H1 (cell line): Measurements from ENCODE around the gene KIF20A. TPM values are rescaled to one million over a fixed set of nuclear protein-coding genes. Genes with fewer than 3 reads are reported as not detected.
"Not testable (repeated sequence)": the region's sequence is repeated elsewhere in the genome, so short reads cannot be mapped to it uniquely, and the experiment has no call there.

Experiments used
- CTCF ChIA-PET: fragments of 300-600 bp; sonication (Branson Sonifier 250); formaldehyde crosslinking; loops from one replicate; lab custom pipeline; 2021; ENCODE audit not compliant: partially characterized antibody; lab: Charles Lee
- POLR2A ChIA-PET: fragments of 300-600 bp; sonication (Branson Sonifier 250); formaldehyde crosslinking; loops from one replicate; lab custom pipeline; 2021; ENCODE audit warnings: inconsistent platforms; ENCODE audit not compliant: partially characterized antibody; lab: Charles Lee
- DNase-seq, 2 experiments: peaks; one replicate each; pipeline versions ENCODE4 v3.0.0 to v3.0.0-alpha.2; 2010 to 2022; ENCODE audit warnings: low spot score in 2 of 2, low read depth in 1 of 2, mixed read lengths in 1 of 2
- FAIRE-seq: peaks from 2 replicates; lab custom pipeline; 2011; peaks lifted over from hg19 to GRCh38; lab: Jason Lieb, UNC
- H2AFZ ChIP-seq: 2 replicates; pipeline ENCODE4 v1.8.1; 2012; ENCODE audit warnings: low read length, inconsistent platforms
- H2AK5ac ChIP-seq: 2 replicates; pipeline ENCODE4 v1.6.1; 2013; ENCODE audit warnings: low read depth, low read length
- H2BK120ac ChIP-seq: replicated peaks from 2 replicates; pipeline ENCODE3; 2013; ENCODE audit warnings: low read depth, low read length, inconsistent platforms
- H2BK12ac ChIP-seq: 2 replicates; pipeline ENCODE4 v1.6.1; 2013; ENCODE audit warnings: low read depth, low read length
- H2BK15ac ChIP-seq: 2 replicates; pipeline ENCODE4 v1.6.1; 2013; ENCODE audit warnings: low read length
- H2BK20ac ChIP-seq: 2 replicates; pipeline ENCODE4 v1.6.1; 2013; ENCODE audit warnings: low read length
- H2BK5ac ChIP-seq: 2 replicates; pipeline ENCODE4 v1.6.1; 2013; ENCODE audit warnings: low read depth, low read length
- H3K14ac ChIP-seq: 2 replicates; pipeline ENCODE4 v1.6.1; 2013; ENCODE audit warnings: inconsistent platforms; ENCODE audit not compliant: insufficient read length
- H3K18ac ChIP-seq: 2 replicates; pipeline ENCODE4 v1.6.1; 2013; ENCODE audit warnings: low read length; ENCODE audit errors: extremely low read depth
- H3K23ac ChIP-seq: 2 replicates; pipeline ENCODE4 v1.6.1; 2013; ENCODE audit warnings: inconsistent platforms; ENCODE audit not compliant: insufficient read length
- H3K23me2 ChIP-seq: 2 replicates; pipeline ENCODE4 v1.6.1; 2013; ENCODE audit warnings: low read depth, low read length
- H3K27ac ChIP-seq: 2 replicates; pipeline ENCODE4 v1.6.1; 2011; ENCODE audit warnings: low read depth, low read length, inconsistent platforms
- H3K27me3 ChIP-seq, 4 experiments: replicated peaks in 1 of 4; 1 replicate in 1 of 4; 2 replicates in 3 of 4; pipeline versions ENCODE4 v1.6.1 to v1.8.1; 2011 to 2013; ENCODE audit warnings: low read length in 3 of 4, mild to moderate bottlenecking in 3 of 4, inconsistent platforms in 2 of 4, mixed read lengths in 2 of 4, moderate library complexity in 1 of 4; ENCODE audit not compliant: control insufficient read depth in 3 of 4, insufficient read depth in 3 of 4; ENCODE audit errors: extremely low read depth in 1 of 4
- H3K36me3 ChIP-seq, 4 experiments: 2 replicates each; pipeline versions ENCODE4 v1.6.1 to v1.8.1; 2011 to 2013; ENCODE audit warnings: mild to moderate bottlenecking in 4 of 4, low read length in 3 of 4, moderate library complexity in 2 of 4, control low read depth in 1 of 4, inconsistent platforms in 1 of 4; ENCODE audit not compliant: insufficient read depth in 4 of 4, control insufficient read depth in 2 of 4
- H3K4ac ChIP-seq: replicated peaks from 2 replicates; pipeline ENCODE3; 2013; ENCODE audit warnings: low read length, low read depth, mixed read lengths, inconsistent platforms; ENCODE audit not compliant: insufficient read length
- H3K4me1 ChIP-seq, 4 experiments: replicated peaks in 1 of 4; 1 replicate in 1 of 4; 2 replicates in 3 of 4; pipeline versions ENCODE4 v1.6.1 to v1.8.1; 2011 to 2013; ENCODE audit warnings: low read length in 3 of 4, inconsistent platforms in 2 of 4, mixed read lengths in 1 of 4; ENCODE audit not compliant: insufficient read depth in 4 of 4, control insufficient read depth in 3 of 4
- H3K4me2 ChIP-seq, 2 experiments: 2 replicates each; pipeline versions ENCODE4 v1.6.1 to v1.8.1; 2011 to 2013; ENCODE audit warnings: low read depth in 2 of 2, low read length in 2 of 2, control low read depth in 1 of 2, inconsistent platforms in 1 of 2, mild to moderate bottlenecking in 1 of 2; ENCODE audit not compliant: insufficient read depth in 1 of 2
- H3K4me3 ChIP-seq, 4 experiments: fragments of 200-600, 300-600 bp in 1 of 4; sonication (generic), shearing (Covaris generic), sonication (Bioruptor Twin) in 1 of 4; 2 replicates each; pipeline versions ENCODE4 v1.5.1 to v1.8.1; 2011 to 2016; ENCODE audit warnings: low read length in 4 of 4, low read depth in 3 of 4, control low read depth in 2 of 4, inconsistent platforms in 2 of 4, mild to moderate bottlenecking in 2 of 4, mixed read lengths in 1 of 4, moderate library complexity in 1 of 4; ENCODE audit not compliant: insufficient read depth in 2 of 4; ENCODE audit errors: extremely low read depth in 1 of 4
- H3K56ac ChIP-seq: replicated peaks from 2 replicates; pipeline ENCODE3; 2013; ENCODE audit warnings: low read depth, mild to moderate bottlenecking, mixed read lengths, low read length, inconsistent platforms; ENCODE audit not compliant: insufficient read length
- H3K79me1 ChIP-seq: 2 replicates; pipeline ENCODE4 v1.6.1; 2013; ENCODE audit warnings: low read depth, low read length, control low read depth
- H3K79me2 ChIP-seq, 2 experiments: 2 replicates each; pipeline versions ENCODE4 v1.6.1 to v1.8.1; 2012 to 2013; ENCODE audit warnings: low read length in 2 of 2, mild to moderate bottlenecking in 2 of 2, inconsistent platforms in 1 of 2; ENCODE audit not compliant: insufficient read depth in 2 of 2, control insufficient read depth in 1 of 2
- H3K9ac ChIP-seq, 4 experiments: replicated peaks in 1 of 4; 1 replicate in 1 of 4; 2 replicates in 3 of 4; pipeline versions ENCODE4 v1.6.1 to v1.8.1; 2011 to 2013; ENCODE audit warnings: low read depth in 3 of 4, low read length in 3 of 4, control low read depth in 2 of 4, mild to moderate bottlenecking in 2 of 4, moderate library complexity in 2 of 4, inconsistent platforms in 1 of 4; ENCODE audit errors: extremely low read depth in 1 of 4
- H3K9me3 ChIP-seq, 2 experiments: 2 replicates each; pipeline versions ENCODE4 v1.6.1 to v1.8.1; 2012 to 2013; ENCODE audit warnings: mild to moderate bottlenecking in 2 of 2, moderate library complexity in 2 of 2, control low read depth in 1 of 2, inconsistent platforms in 1 of 2, low read depth in 1 of 2, low read length in 1 of 2, mixed read lengths in 1 of 2; ENCODE audit not compliant: insufficient read depth in 2 of 2
- H4K20me1 ChIP-seq, 2 experiments: replicated peaks in 1 of 2; 2 replicates each; pipeline versions ENCODE3 to v1.8.1; 2011 to 2013; ENCODE audit warnings: inconsistent platforms in 2 of 2, low read length in 2 of 2, mild to moderate bottlenecking in 1 of 2; ENCODE audit not compliant: insufficient read depth in 2 of 2, control insufficient read depth in 1 of 2
- H4K5ac ChIP-seq: 2 replicates; pipeline ENCODE4 v1.6.1; 2013; ENCODE audit warnings: low read length, low read depth, mixed read lengths, inconsistent platforms; ENCODE audit not compliant: insufficient read length
- H4K8ac ChIP-seq: 2 replicates; pipeline ENCODE4 v1.8.0; 2013; ENCODE audit warnings: mild to moderate bottlenecking, moderate library complexity, low read length, inconsistent platforms; ENCODE audit not compliant: insufficient read depth; ENCODE audit errors: extremely low read depth
- H4K91ac ChIP-seq: replicated peaks from 2 replicates; pipeline ENCODE3; 2013; ENCODE audit warnings: low read length, mixed read lengths, inconsistent platforms; ENCODE audit not compliant: insufficient read length
- WGBS, 2 experiments: shearing (Covaris generic) in 1 of 2; methylation state at CpG; one replicate each; pipeline versions ENCODE4 v1.1.6 to v1.1.7; 2013 to 2015; ENCODE audit warnings: low lambda C conversion rate in 2 of 2, mixed read lengths in 2 of 2, inconsistent platforms in 1 of 2, low coverage in 1 of 2, missing lambda C conversion rate in 1 of 2; ENCODE audit not compliant: insufficient replicate concordance in 2 of 2, insufficient coverage in 1 of 2, insufficient read length in 1 of 2; ENCODE audit errors: extremely low coverage in 1 of 2, missing lambda C conversion rate in 1 of 2; 5-methylcytosine and 5-hydroxymethylcytosine counted together
- polyA plus RNA-seq, 7 experiments: library from polyadenylated mRNA; depleted of rRNA in 3 of 7; stranded (reverse) in 5 of 7; unstranded in 2 of 7; fragments of >200 nt in 5 of 7; fragments of 200-250 nt in 2 of 7; gene quantifications; 1 replicate in 5 of 7; 2 replicates in 1 of 7; 4 replicates in 1 of 7; pipeline versions ENCODE4 v1.2.1 to v1.2.3, GENCODE V29; 2011 to 2013; ENCODE audit warnings: missing spikeins in 2 of 7, mixed read lengths in 2 of 7
- total RNA-seq: library from RNA; stranded (reverse); fragmentation: NEBNext Ultra II Directional; extraction: Animal tissue kit (Norgen Biotek cat#: 25700); gene quantifications from 2 replicates; pipeline ENCODE4 v1.2.1, GENCODE V29; 2021

Gene KIF20A
- total and polyA plus RNA-seq, 2 of the 8 experiments (the other 6 are each of a cell fraction or from before 2014, with no cell fraction given) = 33.3 to 67.1 TPM

- DNase-seq, POLR2A ChIA-PET, H3K27ac ChIP-seq, H2BK12ac ChIP-seq, H2BK20ac ChIP-seq, H3K18ac ChIP-seq, H3K56ac ChIP-seq, H3K14ac ChIP-seq, H4K20me1 ChIP-seq, FAIRE-seq, H3K4me3 ChIP-seq, H3K79me2 ChIP-seq, H2BK5ac ChIP-seq, H2AFZ ChIP-seq, H3K4ac ChIP-seq, H4K8ac ChIP-seq, H2BK120ac ChIP-seq, H3K9me3 ChIP-seq, H3K23ac ChIP-seq, H3K4me2 ChIP-seq, H3K9ac ChIP-seq, H3K79me1 ChIP-seq, H2AK5ac ChIP-seq, H2BK15ac ChIP-seq, H4K91ac ChIP-seq, H3K4me1 ChIP-seq, H3K23me2 ChIP-seq, H4K5ac ChIP-seq, H3K27me3 ChIP-seq: not testable (repeated sequence)
- WGBS, 2 experiments = 96% methylated on average over 9 of the region's 9 CpGs; no CpG with 5 or more reads in 1 of the 2 experiments
- peaks cover 28 to 46% (median 38%) of the 10 kb centered on the region in 4 experiments for H3K36me3 ChIP-seq
- CTCF ChIA-PET = interaction anchor here (0.6 kb wide), 1 partner anchor 199 kb away, joined by 3 read pairs; no protein-coding TSS in a partner anchor
Measured at GRCh38 chr5:138155977-138156376, 22.9 kb upstream of the KIF20A start.
